Panc1 (cell line): ENCODE results near the gene TLK1. TPM values are rescaled to one million over a fixed set of nuclear protein-coding genes. Genes with fewer than 3 reads are reported as not detected.
A peak's percentile ranks its signal among the peaks of the same experiment; 100 is the strongest.

Source experiments
- ATAC-seq: fragments of 200-7000 bp; cut with Tn5 transposase; 2 replicates; pipeline ENCODE4 v1.9.1; 2020; ENCODE audit warnings: mild to moderate bottlenecking, moderate library complexity
- BruUV-seq: library from RNA; stranded (reverse); fragments of 400-500 nt; replicated peaks from 2 replicates; lab custom pipeline; 2021; lab: Mats Ljungman, UMichigan
- CTCF ChIA-PET: fragments of 300-600 bp; sonication (Branson Sonifier 250); formaldehyde crosslinking; loops from one replicate; lab custom pipeline; 2022; ENCODE audit warnings: antibody characterized with exemption; lab: Charles Lee
- POLR2A ChIA-PET: fragments of 300-600 bp; sonication (Branson Sonifier 250); formaldehyde crosslinking; loops from one replicate; lab custom pipeline; 2022; ENCODE audit warnings: antibody characterized with exemption; lab: Charles Lee
- DNase-seq: peaks from one replicate; pipeline ENCODE4 v3.0.0-alpha.2; 2010; ENCODE audit warnings: low read depth, low spot score
- H3K27ac ChIP-seq: 2 replicates; pipeline ENCODE4 v1.5.1; 2011; ENCODE audit warnings: mild to moderate bottlenecking, low read length, inconsistent platforms
- H3K27me3 ChIP-seq: fragments of 200-500 bp; sonication (Bioruptor generic); 2 replicates; pipeline ENCODE4 v1.6.0; 2014; ENCODE audit warnings: low read length, inconsistent platforms; ENCODE audit not compliant: control insufficient read depth, insufficient read depth
- H3K36me3 ChIP-seq: fragments of 200-500 bp; sonication (Bioruptor generic); 2 replicates; pipeline ENCODE4 v1.5.1; 2014; ENCODE audit warnings: inconsistent platforms, mild to moderate bottlenecking, low read length, moderate library complexity; ENCODE audit not compliant: control insufficient read depth, insufficient read depth
- H3K4me1 ChIP-seq: 2 replicates; pipeline ENCODE4 v1.5.1; 2011; ENCODE audit warnings: inconsistent platforms, mild to moderate bottlenecking, low read length, moderate library complexity; ENCODE audit not compliant: control insufficient read depth, insufficient read depth
- H3K4me3 ChIP-seq, 2 experiments: 2 replicates each; pipeline ENCODE4 v1.5.1; 2011 to 2012; ENCODE audit warnings: low read depth in 2 of 2, low read length in 2 of 2, mild to moderate bottlenecking in 2 of 2, inconsistent platforms in 1 of 2, moderate library complexity in 1 of 2
- H3K9me3 ChIP-seq: fragments of 200-500 bp; sonication (Bioruptor generic); 2 replicates; pipeline ENCODE4 v1.5.1; 2014; ENCODE audit warnings: low read depth, mild to moderate bottlenecking, inconsistent platforms, low read length, moderate library complexity; ENCODE audit not compliant: control insufficient read depth, insufficient read depth
- CTCF ChIP-seq: fragments of 450-650 bp; IDR thresholded peaks from 2 replicates; pipeline ENCODE4 v1.5.1; 2017; ENCODE audit warnings: mild to moderate bottlenecking
- POLR2AphosphoS5 ChIP-seq: IDR thresholded peaks from 2 replicates; pipeline ENCODE4 v1.6.1; 2012; ENCODE audit warnings: mild to moderate bottlenecking, low read depth, low read length, moderate library complexity
- REST ChIP-seq, 2 experiments: IDR thresholded peaks; 2 replicates each; pipeline ENCODE4 v1.6.1; 2011 to 2012; ENCODE audit warnings: low read depth in 2 of 2, control low read depth in 1 of 2, low read length in 1 of 2, mild to moderate bottlenecking in 1 of 2, moderate library complexity in 1 of 2; ENCODE audit not compliant: insufficient read depth in 1 of 2
- SIN3A ChIP-seq: IDR thresholded peaks from 2 replicates; pipeline ENCODE4 v1.6.1; 2012; ENCODE audit warnings: low read depth, mild to moderate bottlenecking, low read length, moderate library complexity, borderline replicate concordance; ENCODE audit not compliant: insufficient read depth
- TCF7L2 ChIP-seq: IDR thresholded peaks from 2 replicates; pipeline ENCODE4 v1.6.1; 2011; ENCODE audit warnings: mild to moderate bottlenecking, low read depth, low read length, inconsistent platforms
- in situ Hi-C: cut with HindIII; loops from 2 replicates; pipeline ENCODE4 v1.10.0; 2016; ENCODE audit warnings: low sequenced_read_pairs, low pct_unique_long_range_greater_than_20kb
- intact Hi-C: fragments of 100-400 bp; cut with micrococcal nuclease; formaldehyde crosslinking; loops from one replicate; pipeline ENCODE4 v1.10.0; 2022; ENCODE audit not compliant: unreplicated experiment
- total RNA-seq: library from RNA; stranded (reverse); gene quantifications from one replicate; pipeline ENCODE4 v1.2.1, GENCODE V29; 2021; ENCODE audit not compliant: unreplicated experiment

TLK1 gene
- total RNA-seq, 1 experiment from 2014 or later: 92.9 TPM

DNA sequence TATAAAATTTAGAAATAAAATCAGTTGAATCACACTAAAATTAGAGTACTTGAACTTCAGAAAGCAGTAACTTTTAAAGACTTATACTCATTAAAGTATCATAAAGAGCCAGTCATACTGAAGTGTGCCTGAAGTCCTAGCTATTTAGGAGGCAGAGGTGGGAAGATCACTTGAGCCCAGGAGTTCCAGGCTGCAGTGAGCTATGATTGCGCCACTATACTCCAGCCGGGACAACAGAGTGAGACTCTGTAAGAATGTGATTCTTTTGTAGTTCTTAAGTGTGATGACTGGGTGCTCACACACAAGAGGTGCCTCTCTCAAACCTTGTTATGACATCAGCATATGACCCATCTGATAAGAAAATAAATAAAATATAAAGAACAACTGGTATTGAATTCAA lies 14.6 kb downstream of the TLK1 start:
- Histone ChIP-seq H3K4me1 (peaks cover 21% of the 10 kb centered on the region; the same call in 1 of the 2 replicates), H3K36me3 (no peaks in the 10 kb centered on the region), H3K9me3 (peaks cover 3% of the 10 kb centered on the region; the same call in 1 of the 2 replicates), H3K27ac (no peak overlapping the region), H3K27me3 (no peaks in the 10 kb centered on the region), H3K4me3 (no peak overlapping the region)
- intact Hi-C loops: no loop called here
- BruUV-seq: no TSS peak
- no peak for TF ChIP-seq REST (IDR thresholded peaks at IDR 0.05; ENCODE audit: insufficient read depth in 1 of 2, low read depth in 2 of 2, low read length in 1 of 2)
- TF ChIP-seq POLR2AphosphoS5: no peak
- no peak for TF ChIP-seq SIN3A
- no peak for TF ChIP-seq TCF7L2
- TF ChIP-seq CTCF: no peak
- in situ Hi-C loops: no loop called here
- ChIA-PET CTCF (no interaction called here), POLR2A (no interaction called here)
- DNase-seq (no peak), ATAC-seq (no peak)

GRCh38 chr2:171143670-171144062 lies 17.0 kb downstream of the TLK1 start:
- in situ Hi-C loops (no loop called here), intact Hi-C loops (no loop called here)
- Histone ChIP-seq H3K36me3 (no peaks in the 10 kb centered on the region), H3K4me3 (no peak overlapping the region), H3K4me1 (peaks cover 29% of the 10 kb centered on the region; the same call in 1 of the 2 replicates), H3K27ac (no peak overlapping the region), H3K27me3 (no peaks in the 10 kb centered on the region), H3K9me3 (peaks cover 3% of the 10 kb centered on the region; the same call in 1 of the 2 replicates)
- DNase-seq (no peak), ATAC-seq (no peak)
- TSS peak; percentile 4 for BruUV-seq
- TF ChIP-seq TCF7L2: no peak
- TF ChIP-seq SIN3A: no peak
- no peak for TF ChIP-seq POLR2AphosphoS5
- CTCF ChIA-PET: interaction anchor here (0.6 kb wide), 1 partner anchor 13 kb away, joined by 3 read pairs; no protein-coding TSS in a partner anchor
- POLR2A ChIA-PET: interaction anchor here (0.6 kb wide), 1 partner anchor 94 kb away, joined by 8 read pairs; no protein-coding TSS in a partner anchor

DNA sequence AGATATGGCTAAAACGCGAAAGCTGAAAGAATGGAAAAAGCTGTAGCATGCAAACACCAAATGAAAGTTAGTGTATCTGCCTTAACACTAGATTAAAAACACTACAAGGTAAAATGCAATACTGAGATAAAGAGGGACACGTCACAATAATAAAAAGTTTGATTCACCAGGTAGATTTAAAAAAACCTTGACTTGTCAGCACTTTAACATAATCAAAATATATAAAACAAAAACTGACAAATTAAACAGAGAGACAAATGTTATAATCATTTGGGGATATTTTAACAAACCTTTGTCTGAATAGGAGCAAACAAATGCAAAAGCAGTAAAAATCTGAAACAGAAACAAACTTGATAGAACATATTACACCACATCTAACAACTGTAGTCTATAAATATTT lies 18.3 kb downstream of the TLK1 start:
- intact Hi-C loops (no loop called here), in situ Hi-C loops (no loop called here)
- Histone ChIP-seq H3K27ac (no peak overlapping the region), H3K4me1 (peaks cover 32% of the 10 kb centered on the region; the same call in 1 of the 2 replicates), H3K4me3 (no peak overlapping the region), H3K27me3 (no peaks in the 10 kb centered on the region), H3K36me3 (no peaks in the 10 kb centered on the region), H3K9me3 (peaks cover 3% of the 10 kb centered on the region; the same call in 1 of the 2 replicates)
- no TSS peak for BruUV-seq
- TF ChIP-seq REST (IDR thresholded peaks at IDR 0.05; ENCODE audit: insufficient read depth in 1 of 2, low read depth in 2 of 2, low read length in 1 of 2) (no peak), POLR2AphosphoS5 (no peak)
- POLR2A ChIA-PET: no interaction called here
- ATAC-seq: no peak
- no peak for DNase-seq
- CTCF ChIA-PET: no interaction called here
